GM18951 (cell line): Measurements from ENCODE around the gene PARVG.

Experiments
- POLR2A ChIP-seq: IDR thresholded peaks from 4 replicates; pipeline ENCODE4 v1.6.1; 2011; ENCODE audit warnings: mild to moderate bottlenecking; ENCODE audit not compliant: insufficient read length, insufficient read depth; ENCODE audit errors: extremely low read depth
- in situ Hi-C: fragments of 300-500 bp; cut with MboI; formaldehyde crosslinking; loops from one replicate; pipeline ENCODE4 v1.12.0; 2022; ENCODE audit warnings: low sequenced_read_pairs, mixed read lengths, inconsistent platforms; ENCODE audit not compliant: unreplicated experiment

PARVG gene

GRCh38 chr22:44210722-44211121 lies 30.0 kb downstream of the PARVG start:
- no peak for TF ChIP-seq POLR2A
- in situ Hi-C loops = no loop called here

- in situ Hi-C loops = no loop called here
- TF ChIP-seq POLR2A = no peak
Observed at GRCh38 chr22:44211256-44211945, 30.7 kb downstream of the PARVG start.

DNA sequence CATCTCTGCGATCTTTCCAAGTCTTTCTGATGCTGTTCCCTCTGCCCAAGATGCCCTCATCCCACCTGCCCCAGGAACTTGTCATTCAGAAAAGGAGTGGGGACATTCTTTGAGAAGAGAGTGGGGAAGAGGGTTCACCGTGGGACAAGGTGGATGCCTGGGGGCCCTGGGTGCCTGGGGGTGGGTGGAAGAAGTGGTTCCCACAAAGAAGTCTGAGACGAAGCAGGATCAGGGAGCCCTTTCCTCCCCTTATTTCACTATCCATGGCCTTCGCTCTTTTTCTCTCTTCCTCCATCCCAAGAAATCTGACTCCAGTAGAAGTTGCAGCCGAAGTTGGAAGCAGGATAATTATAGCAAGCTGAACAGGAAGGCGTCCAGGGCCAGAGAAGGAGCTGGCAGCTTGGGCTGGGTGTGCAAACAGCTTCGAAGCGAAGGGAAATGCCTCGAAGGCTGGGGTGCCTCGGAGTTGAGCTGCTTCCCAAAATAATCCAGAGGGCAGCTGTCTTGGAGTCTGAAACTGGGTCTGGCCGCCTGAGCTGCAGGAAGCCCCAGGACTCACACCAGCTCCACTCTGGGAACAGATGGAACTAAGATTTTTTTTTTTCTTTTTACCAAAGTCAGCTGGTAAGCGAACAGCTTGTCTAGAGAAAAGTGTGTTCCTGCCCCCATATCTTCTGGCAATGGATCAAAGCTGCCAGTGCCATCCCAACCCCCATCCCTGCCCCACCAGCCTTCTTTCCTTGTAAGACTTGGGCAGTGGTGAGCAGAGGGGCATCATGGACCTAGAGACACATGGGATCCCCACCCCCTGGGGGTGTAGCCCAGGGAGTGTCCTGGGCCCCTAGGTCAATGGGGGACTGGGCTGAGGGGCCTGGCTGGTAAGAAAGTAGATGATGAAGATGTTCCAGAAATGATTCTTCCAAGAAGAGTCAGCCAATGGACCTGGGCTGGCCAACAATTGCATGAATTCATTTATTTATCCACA lies 31.5 kb downstream of the PARVG start:
- no peak for TF ChIP-seq POLR2A
- in situ Hi-C loops = no loop called here

- no peak for TF ChIP-seq POLR2A
- in situ Hi-C loops = no loop called here
Observed at GRCh38 chr22:44212936-44213335, 32.2 kb downstream of the PARVG start.

DNA sequence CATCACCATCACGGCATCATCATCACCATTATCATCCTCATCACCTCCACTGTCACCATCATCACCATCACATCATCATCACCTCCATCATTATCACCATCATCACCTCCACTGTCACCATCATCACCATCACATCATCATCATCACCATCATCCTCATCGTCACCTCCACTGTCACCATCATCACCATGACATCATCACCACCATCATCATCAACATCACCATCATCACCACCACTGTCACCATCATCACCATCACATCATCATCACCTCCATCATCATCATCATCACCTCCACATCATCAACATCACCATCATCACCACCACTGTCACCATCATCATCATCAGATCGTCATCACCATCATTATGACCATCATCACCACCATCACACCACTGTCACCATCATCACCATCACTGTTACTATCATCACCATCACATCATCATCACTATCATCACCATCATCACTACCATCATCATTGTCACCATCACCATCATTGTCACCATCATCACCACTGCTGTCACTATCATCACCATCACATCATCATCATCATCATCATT lies 32.8 kb downstream of the PARVG start:
- in situ Hi-C loops = no loop called here
- TF ChIP-seq POLR2A = no peak

- in situ Hi-C loops = no loop called here
- no peak for TF ChIP-seq POLR2A
Observed at GRCh38 chr22:44214187-44214586, 33.5 kb downstream of the PARVG start.

GRCh38 chr22:44214764-44215163 lies 34.0 kb downstream of the PARVG start:
- in situ Hi-C loops = no loop called here
- TF ChIP-seq POLR2A = no peak

GRCh38 chr22:44215287-44215686 lies 34.6 kb downstream of the PARVG start:
- no peak for TF ChIP-seq POLR2A
- in situ Hi-C loops = no loop called here

DNA sequence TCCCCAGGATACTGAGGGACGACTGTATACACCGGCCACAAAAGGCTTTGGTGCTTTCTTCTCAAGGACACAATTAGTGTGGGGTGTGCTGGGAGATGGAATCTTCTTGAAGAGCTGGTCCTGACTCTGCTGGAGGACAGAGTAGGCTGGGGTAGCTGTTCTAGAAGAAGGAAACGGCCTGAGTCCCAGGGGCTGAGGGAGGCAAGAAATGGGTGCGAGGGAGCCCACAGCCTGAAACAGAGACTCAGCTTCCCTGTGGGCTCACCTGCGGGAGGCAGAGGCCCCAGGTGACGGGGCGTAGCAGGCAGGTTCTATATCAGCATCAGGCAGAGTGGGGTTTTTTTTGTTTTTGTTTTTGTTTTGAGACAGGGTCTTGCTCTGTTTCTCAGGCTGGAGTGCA lies 36.6 kb downstream of the PARVG start:
- in situ Hi-C loops = no loop called here
- no peak for TF ChIP-seq POLR2A

DNA sequence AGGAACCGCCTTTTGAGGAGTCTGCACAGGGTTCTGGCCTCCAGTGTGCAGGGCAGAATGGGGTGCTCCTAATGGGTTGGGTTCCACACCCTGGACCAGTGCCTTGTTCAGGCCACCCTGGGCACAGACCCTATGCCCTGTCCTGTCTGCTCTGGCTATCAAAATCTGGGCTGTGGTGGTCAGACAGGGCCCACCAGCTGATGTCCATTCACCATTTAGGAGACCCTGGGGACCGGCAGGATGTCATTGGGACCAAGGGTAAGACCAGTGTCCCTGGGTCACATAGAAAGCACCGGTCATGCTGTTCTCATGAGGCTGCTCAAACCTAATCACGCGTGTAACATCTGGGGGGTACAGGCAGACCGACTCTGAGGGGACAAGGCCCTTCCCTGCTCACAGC lies 37.3 kb downstream of the PARVG start:
- in situ Hi-C loops = no loop called here
- no peak for TF ChIP-seq POLR2A

- in situ Hi-C loops = no loop called here
Observed at GRCh38 chr22:44219101-44219870, 38.6 kb downstream of the PARVG start.

DNA sequence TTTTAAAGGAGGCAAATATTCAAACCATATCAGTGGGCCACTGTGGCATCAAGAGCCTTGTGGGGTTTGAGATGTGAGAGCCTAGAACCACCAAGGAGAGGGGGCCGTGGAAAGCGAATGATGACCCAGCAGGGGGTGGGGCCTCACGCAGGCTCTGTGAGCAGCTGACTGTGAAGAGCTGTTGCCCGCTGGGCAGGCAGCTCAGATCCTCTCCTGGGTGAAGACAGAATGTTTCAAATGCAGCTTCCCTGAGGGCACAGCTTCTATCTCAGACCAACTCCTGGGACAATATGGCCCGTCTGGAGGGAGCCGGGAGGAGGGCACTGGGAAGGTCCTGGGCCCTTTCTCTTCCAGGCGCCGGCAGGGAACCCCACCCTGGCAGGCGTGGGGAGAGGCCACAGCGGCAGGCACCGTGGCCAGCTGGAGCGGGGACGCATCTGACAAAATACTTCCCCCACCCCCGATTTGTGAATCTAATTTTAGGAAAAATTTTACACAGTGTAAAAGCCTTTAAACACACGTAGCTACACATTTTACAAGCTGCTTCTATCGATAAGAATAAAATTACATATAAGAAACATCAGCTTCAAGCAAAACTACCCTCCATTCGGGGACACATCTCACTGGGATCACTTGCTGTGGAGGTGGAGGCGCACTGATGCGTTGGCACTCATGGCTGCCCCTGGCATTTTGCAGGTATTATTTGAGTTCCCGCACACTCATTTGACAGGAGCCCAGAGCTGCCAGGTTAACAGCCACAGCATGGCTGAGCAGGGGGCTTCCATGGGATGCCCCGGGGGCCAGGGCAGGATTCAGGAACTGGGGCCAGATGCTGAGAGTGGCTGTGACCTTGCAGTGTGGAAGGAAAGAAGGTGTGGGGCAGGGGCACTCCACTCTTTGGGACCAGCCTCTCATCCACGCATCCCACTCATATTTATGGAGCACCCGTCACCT lies 40.3 kb downstream of the PARVG start:
- no peak for TF ChIP-seq POLR2A
- in situ Hi-C loops = no loop called here

More at GRCh38 chr22:44219101-44219870, 38.6 kb downstream of the PARVG start:
- TF ChIP-seq POLR2A = no peak
